Measurements from ENCODE around the gene UGT1A10.

UGT1A10 gene

DNA sequence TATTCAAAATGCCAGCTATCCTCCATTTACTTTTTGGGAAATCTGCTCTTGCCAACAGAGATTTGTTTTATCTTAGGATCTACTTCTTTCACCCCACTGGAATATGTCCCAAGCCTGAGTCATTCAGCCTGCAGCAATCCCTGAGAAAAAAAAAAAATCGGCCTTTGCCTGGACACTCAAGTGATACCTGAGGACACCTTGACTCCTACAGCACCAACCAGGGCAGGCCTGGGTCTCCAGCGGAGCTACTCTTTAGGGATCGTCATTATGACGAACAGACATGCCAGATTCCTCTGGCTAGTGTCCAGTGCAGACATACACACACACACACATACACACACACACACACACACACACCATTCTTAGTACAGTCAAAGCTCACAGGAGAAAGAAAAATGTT is 54.2 kb downstream of the UGT1A10 start:
- no peaks in the 10 kb centered on the region for H3K36me3 Mint-ChIP-seq (ENCODE audit: low read depth)
- H3K4me3 Mint-ChIP-seq, result no peak overlapping the region
- no peaks in the 10 kb centered on the region for H3K9me3 Mint-ChIP-seq
- H3K27ac Mint-ChIP-seq, result no peak overlapping the region
- DNase-seq, result no peak
- H3K27me3 Mint-ChIP-seq (ENCODE audit: low read depth, poor library complexity), result peaks cover 5% of the 10 kb centered on the region
- H3K4me1 Mint-ChIP-seq, result peaks cover 5% of the 10 kb centered on the region
- TF ChIP-seq, protein P1, sequence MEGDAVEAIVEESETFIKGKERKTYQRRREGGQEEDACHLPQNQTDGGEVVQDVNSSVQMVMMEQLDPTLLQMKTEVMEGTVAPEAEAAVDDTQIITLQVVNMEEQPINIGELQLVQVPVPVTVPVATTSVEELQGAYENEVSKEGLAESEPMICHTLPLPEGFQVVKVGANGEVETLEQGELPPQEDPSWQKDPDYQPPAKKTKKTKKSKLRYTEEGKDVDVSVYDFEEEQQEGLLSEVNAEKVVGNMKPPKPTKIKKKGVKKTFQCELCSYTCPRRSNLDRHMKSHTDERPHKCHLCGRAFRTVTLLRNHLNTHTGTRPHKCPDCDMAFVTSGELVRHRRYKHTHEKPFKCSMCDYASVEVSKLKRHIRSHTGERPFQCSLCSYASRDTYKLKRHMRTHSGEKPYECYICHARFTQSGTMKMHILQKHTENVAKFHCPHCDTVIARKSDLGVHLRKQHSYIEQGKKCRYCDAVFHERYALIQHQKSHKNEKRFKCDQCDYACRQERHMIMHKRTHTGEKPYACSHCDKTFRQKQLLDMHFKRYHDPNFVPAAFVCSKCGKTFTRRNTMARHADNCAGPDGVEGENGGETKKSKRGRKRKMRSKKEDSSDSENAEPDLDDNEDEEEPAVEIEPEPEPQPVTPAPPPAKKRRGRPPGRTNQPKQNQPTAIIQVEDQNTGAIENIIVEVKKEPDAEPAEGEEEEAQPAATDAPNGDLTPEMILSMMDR (IDR thresholded peaks at IDR 0.05), result no peak

DNA sequence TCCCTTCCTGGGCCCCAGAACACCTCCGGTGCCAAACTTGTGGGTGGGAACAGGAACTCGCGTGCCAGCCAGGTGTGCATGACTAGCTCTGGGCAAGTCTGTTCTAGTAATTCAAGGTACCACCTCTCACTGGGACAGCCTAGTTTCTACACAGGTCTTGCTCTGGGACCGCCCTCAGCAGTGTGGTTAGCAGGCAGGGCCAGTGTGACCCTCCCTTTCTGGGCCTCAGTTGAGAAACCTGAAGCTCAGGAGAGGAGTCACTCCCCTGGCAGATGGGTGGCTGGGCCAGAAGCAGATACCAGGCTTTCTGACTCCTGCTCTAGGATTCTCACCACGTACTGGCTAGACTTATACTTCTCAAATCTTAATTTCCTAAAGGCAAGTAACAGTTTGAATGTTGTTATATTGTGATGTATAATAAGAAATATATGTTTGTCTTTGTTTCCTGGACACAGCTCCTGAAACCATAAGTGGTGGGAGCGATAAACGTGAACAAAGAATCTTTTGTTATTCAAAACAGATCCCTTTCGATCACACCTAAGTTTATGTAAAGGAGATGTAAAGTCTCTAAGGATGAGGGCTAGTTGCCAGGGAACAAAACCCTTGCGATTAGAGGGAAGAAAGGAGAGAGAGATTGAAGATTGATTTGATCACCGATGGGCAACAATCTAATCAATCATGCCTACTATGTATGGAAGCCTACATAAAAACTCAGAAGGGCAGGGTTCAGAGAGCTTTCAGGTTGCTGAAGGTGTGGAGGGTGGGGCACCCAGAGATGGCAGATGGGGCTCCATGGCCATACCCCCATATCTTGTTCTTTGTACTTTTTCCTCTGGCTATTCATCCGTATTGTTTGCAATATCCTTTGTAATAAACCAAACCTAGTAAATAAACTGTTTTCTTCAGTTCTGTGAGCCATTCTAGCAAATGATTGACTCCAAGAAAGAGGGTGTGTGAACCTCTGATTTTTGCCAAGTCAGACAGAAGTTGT is 55.5 kb downstream of the UGT1A10 start:
- Mint-ChIP-seq H3K4me1 (peaks cover 5% of the 10 kb centered on the region), H3K4me3 (no peak overlapping the region), H3K27ac (no peak overlapping the region), H3K27me3 (ENCODE audit: low read depth, poor library complexity) (peaks cover 7% of the 10 kb centered on the region), H3K36me3 (ENCODE audit: low read depth) (no peaks in the 10 kb centered on the region), H3K9me3 (no peaks in the 10 kb centered on the region)
- TF ChIP-seq, protein P1 (IDR thresholded peaks at IDR 0.05), result no peak
- no peak for DNase-seq

- TF ChIP-seq, protein P1 (IDR thresholded peaks at IDR 0.05), result no peak
- peaks cover 5% of the 10 kb centered on the region for H3K4me1 Mint-ChIP-seq
- H3K4me3 Mint-ChIP-seq, result no peak within 1 kb of the TSS
- H3K36me3 Mint-ChIP-seq (ENCODE audit: low read depth), result no peaks in the 10 kb centered on the region
- no peak for DNase-seq
- H3K9me3 Mint-ChIP-seq, result no peaks in the 10 kb centered on the region
- H3K27ac Mint-ChIP-seq, result peak within 1 kb of the TSS; percentile 53
- peaks cover 11% of the 10 kb centered on the region for H3K27me3 Mint-ChIP-seq (ENCODE audit: low read depth, poor library complexity)
Observed at GRCh38 chr2:233692648-233693047, 56.4 kb downstream of the UGT1A10 start, which contains the start of gene UGT1A6. Gene UGT1A6, plus strand, starts transcription at chr2:233692890. Its CDS starts 115 bp downstream, at chr2:233693005.

- H3K27ac Mint-ChIP-seq, result peak overlapping the region; percentile 53
- H3K36me3 Mint-ChIP-seq (ENCODE audit: low read depth), result no peaks in the 10 kb centered on the region
- H3K9me3 Mint-ChIP-seq, result no peaks in the 10 kb centered on the region
- no peak overlapping the region for H3K4me3 Mint-ChIP-seq
- no peak for DNase-seq
- H3K4me1 Mint-ChIP-seq, result peaks cover 5% of the 10 kb centered on the region
- TF ChIP-seq, protein P1 (IDR thresholded peaks at IDR 0.05), result no peak
- H3K27me3 Mint-ChIP-seq (ENCODE audit: low read depth, poor library complexity), result peaks cover 11% of the 10 kb centered on the region
Observed at GRCh38 chr2:233693963-233694362, 57.7 kb downstream of the UGT1A10 start.

DNA sequence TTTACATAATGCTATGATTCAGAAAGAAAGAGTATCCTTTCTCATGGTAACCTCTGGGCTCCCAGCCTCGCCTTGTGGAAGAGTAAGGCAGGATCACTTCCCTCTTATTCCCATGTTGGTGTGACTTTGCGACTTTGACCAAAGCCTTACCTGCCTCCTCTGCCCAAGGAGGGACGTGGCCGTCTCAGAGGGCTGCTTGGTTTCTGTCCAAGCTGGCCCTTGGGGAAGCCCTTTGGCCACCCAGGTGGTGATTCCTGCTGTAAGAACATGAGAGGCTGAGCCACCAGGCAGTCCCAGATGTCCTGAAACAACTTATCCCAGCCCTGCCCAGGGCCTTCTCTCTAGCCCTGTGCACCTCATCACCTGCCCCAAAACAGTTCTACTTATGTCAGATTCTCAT is 62.5 kb downstream of the UGT1A10 start:
- Mint-ChIP-seq H3K36me3 (ENCODE audit: low read depth) (no peaks in the 10 kb centered on the region), H3K4me1 (peaks cover 4% of the 10 kb centered on the region), H3K9me3 (no peaks in the 10 kb centered on the region), H3K4me3 (no peak overlapping the region), H3K27me3 (ENCODE audit: low read depth, poor library complexity) (peaks cover 11% of the 10 kb centered on the region), H3K27ac (no peak overlapping the region)
- TF ChIP-seq, protein P1 (IDR thresholded peaks at IDR 0.05), result no peak
- no peak for DNase-seq
